Endodermal cell (in vitro differentiated cells): Measurements from ENCODE around the gene ABCA2. TPM values are rescaled to one million over a fixed set of nuclear protein-coding genes. Genes with fewer than 3 reads are reported as not detected.

Source experiments
- DNase-seq: peaks from one replicate; pipeline ENCODE4 v3.0.0-alpha.2; 2017
- H3K27ac ChIP-seq: 2 replicates; pipeline ENCODE4 v1.5.1; 2013; ENCODE audit warnings: mild to moderate bottlenecking, low read depth, low read length, moderate library complexity
- H3K27me3 ChIP-seq: 2 replicates; pipeline ENCODE4 v1.6.1; 2013; ENCODE audit warnings: mild to moderate bottlenecking, low read length, moderate library complexity; ENCODE audit not compliant: insufficient read depth, control insufficient read depth, poor library complexity, severe bottlenecking
- H3K36me3 ChIP-seq: 2 replicates; pipeline ENCODE4 v1.7.0; 2013; ENCODE audit warnings: mild to moderate bottlenecking, low read length, moderate library complexity; ENCODE audit not compliant: control insufficient read depth, insufficient read depth
- H3K4me1 ChIP-seq: one replicate; pipeline ENCODE4 v1.7.0; 2013; ENCODE audit warnings: low read length; ENCODE audit not compliant: control insufficient read depth, insufficient read depth
- H3K4me3 ChIP-seq: 2 replicates; pipeline ENCODE4 v1.5.1; 2013; ENCODE audit warnings: mild to moderate bottlenecking, low read length, moderate library complexity
- H3K9ac ChIP-seq: 2 replicates; pipeline ENCODE4 v1.6.1; 2013; ENCODE audit warnings: mild to moderate bottlenecking, low read length, moderate library complexity; ENCODE audit not compliant: poor library complexity, severe bottlenecking; ENCODE audit errors: extremely low read depth
- H3K9me3 ChIP-seq: 2 replicates; pipeline ENCODE4 v1.6.1; 2013; ENCODE audit warnings: mild to moderate bottlenecking, low read length, moderate library complexity; ENCODE audit not compliant: control insufficient read depth
- H3K27ac Mint-ChIP-seq: 2 replicates; pipeline ENCODE4 v1.8.0; 2020; ENCODE audit warnings: mixed read lengths
- H3K27me3 Mint-ChIP-seq: 2 replicates; pipeline ENCODE4 v1.8.0; 2021; ENCODE audit warnings: mild to moderate bottlenecking, mixed read lengths; ENCODE audit not compliant: insufficient read depth
- H3K36me3 Mint-ChIP-seq: 2 replicates; pipeline ENCODE4 v1.8.0; 2020; ENCODE audit warnings: low read depth, mixed read lengths
- H3K4me1 Mint-ChIP-seq: 2 replicates; pipeline ENCODE4 v1.8.0; 2020; ENCODE audit warnings: mixed read lengths
- H3K4me3 Mint-ChIP-seq: 2 replicates; pipeline ENCODE4 v1.8.0; 2020; ENCODE audit warnings: mild to moderate bottlenecking, moderate library complexity, mixed read lengths
- H3K9me3 Mint-ChIP-seq: 2 replicates; pipeline ENCODE4 v1.8.0; 2020; ENCODE audit warnings: mild to moderate bottlenecking, mixed read lengths
- WGBS, 2 experiments: methylation state at CpG; one replicate each; pipeline versions ENCODE4 v1.1.5 to v1.1.7; 2013; ENCODE audit warnings: missing lambda C conversion rate in 2 of 2, mixed read lengths in 1 of 2; ENCODE audit not compliant: insufficient coverage in 1 of 2, insufficient read length in 1 of 2; 5-methylcytosine and 5-hydroxymethylcytosine counted together
- total RNA-seq, 2 donors: library from RNA; stranded (reverse); fragmentation: NEBNext Ultra II Directional in 1 of 2; extraction: Animal tissue kit (Norgen Biotek cat#: 25700) in 1 of 2; gene quantifications; 2 replicates in 1 of 2; 3 replicates in 1 of 2; pipeline ENCODE4 v1.2.1, GENCODE V29; 2021
- TF ChIP-seq, protein P1 (sequence below): fragments of 200-600 bp; sonication (generic); conservative IDR thresholded peaks from 2 replicates; pipeline ENCODE4 v1.5.0; 2021; ENCODE audit warnings: antibody characterized with exemption, mild to moderate bottlenecking

ABCA2 gene
- total RNA-seq, 2 donors from 2014 or later = 21.5 to 30.0 TPM

DNA sequence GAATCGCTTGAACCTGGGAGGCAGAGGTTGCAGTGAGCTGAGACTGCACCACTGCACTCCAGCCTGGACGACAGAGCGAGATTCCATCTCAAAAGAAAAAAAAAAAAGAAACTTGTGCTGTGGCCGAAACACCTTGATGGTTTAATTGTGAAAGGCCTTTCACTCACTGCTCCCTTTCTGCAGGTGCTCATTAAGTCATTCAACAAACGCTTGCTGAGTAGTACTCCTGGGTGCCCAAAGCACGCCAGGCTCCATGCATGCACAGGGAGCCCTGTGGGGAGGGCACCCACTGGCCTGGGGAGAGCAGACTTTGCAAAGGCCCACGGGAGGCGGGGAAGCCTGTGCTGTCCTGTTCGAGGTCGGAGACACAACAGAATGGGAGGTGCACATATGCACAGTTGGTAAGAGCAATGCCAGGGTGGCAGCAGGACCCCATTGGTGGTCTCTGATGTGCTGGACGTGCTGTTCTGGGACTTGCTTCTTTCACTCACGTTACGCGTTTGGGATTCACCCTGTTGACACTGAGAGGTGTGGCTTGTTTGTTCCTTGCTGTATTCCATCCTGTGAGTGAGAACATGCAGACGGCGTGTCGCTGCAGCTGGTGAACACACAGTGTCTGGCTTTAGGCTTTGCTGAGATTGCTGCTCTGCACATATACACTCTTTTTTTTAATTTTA is 28.8 kb upstream of the ABCA2 start:
- no peak overlapping the region for H3K4me3 ChIP-seq
- no peaks in the 10 kb centered on the region for H3K9me3 Mint-ChIP-seq
- H3K4me3 Mint-ChIP-seq = no peak overlapping the region
- H3K4me1 Mint-ChIP-seq = peaks cover 2% of the 10 kb centered on the region
- no peak overlapping the region for H3K27ac Mint-ChIP-seq
- H3K36me3 Mint-ChIP-seq = no peaks in the 10 kb centered on the region
- H3K27me3 Mint-ChIP-seq = peaks cover 24% of the 10 kb centered on the region
- H3K36me3 ChIP-seq = no peaks in the 10 kb centered on the region
- TF ChIP-seq, protein P1, sequence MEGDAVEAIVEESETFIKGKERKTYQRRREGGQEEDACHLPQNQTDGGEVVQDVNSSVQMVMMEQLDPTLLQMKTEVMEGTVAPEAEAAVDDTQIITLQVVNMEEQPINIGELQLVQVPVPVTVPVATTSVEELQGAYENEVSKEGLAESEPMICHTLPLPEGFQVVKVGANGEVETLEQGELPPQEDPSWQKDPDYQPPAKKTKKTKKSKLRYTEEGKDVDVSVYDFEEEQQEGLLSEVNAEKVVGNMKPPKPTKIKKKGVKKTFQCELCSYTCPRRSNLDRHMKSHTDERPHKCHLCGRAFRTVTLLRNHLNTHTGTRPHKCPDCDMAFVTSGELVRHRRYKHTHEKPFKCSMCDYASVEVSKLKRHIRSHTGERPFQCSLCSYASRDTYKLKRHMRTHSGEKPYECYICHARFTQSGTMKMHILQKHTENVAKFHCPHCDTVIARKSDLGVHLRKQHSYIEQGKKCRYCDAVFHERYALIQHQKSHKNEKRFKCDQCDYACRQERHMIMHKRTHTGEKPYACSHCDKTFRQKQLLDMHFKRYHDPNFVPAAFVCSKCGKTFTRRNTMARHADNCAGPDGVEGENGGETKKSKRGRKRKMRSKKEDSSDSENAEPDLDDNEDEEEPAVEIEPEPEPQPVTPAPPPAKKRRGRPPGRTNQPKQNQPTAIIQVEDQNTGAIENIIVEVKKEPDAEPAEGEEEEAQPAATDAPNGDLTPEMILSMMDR = no peak
- no peaks in the 10 kb centered on the region for H3K9me3 ChIP-seq
- H3K27me3 ChIP-seq = peaks cover 32% of the 10 kb centered on the region
- 92 to 93% methylated on average over 10 to 17 of the region's 17 CpGs for WGBS, 2 experiments
- DNase-seq = no peak
- no peaks in the 10 kb centered on the region for H3K4me1 ChIP-seq
- no peak overlapping the region for H3K9ac ChIP-seq
- H3K27ac ChIP-seq = no peak overlapping the region

GRCh38 chr9:137055385-137056364 is 27.6 kb upstream of the ABCA2 start:
- DNase-seq = no peak
- H3K27ac ChIP-seq = no peak overlapping the region
- no peaks in the 10 kb centered on the region for H3K36me3 Mint-ChIP-seq
- H3K4me3 Mint-ChIP-seq = no peak overlapping the region
- H3K9me3 Mint-ChIP-seq = no peaks in the 10 kb centered on the region
- 78 to 87% methylated on average over 18 to 28 of the region's 28 CpGs for WGBS, 2 experiments
- H3K36me3 ChIP-seq = no peaks in the 10 kb centered on the region
- H3K27me3 ChIP-seq = peaks cover 44% of the 10 kb centered on the region
- peaks cover 2% of the 10 kb centered on the region for H3K4me1 Mint-ChIP-seq
- no peaks in the 10 kb centered on the region for H3K4me1 ChIP-seq
- H3K27me3 Mint-ChIP-seq = peaks cover 31% of the 10 kb centered on the region
- no peak overlapping the region for H3K27ac Mint-ChIP-seq
- no peak overlapping the region for H3K4me3 ChIP-seq
- TF ChIP-seq, protein P1 = no peak
- no peaks in the 10 kb centered on the region for H3K9me3 ChIP-seq
- H3K9ac ChIP-seq = no peak overlapping the region

DNA sequence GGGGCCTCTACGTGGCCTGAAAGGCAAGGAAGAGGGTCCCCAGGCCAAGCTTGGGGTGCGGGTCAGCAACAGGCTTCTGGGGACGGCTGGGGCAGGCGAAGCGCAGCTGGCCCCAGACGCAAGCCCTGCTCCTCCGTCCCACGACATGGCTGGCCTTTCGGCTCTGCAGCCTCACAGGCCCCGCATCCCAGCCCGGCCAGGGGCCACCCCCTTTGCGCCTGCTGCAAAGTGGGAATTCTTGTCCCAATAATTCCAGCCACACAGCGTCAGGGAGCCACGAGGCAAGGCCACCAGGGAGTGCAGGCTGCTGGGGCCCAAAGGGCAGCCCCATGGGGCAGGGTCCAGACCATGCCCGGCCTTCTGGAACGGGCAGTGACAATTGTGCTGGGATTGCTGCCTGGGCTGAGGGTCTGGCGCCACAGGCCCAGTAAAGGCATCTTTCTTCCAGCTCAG is 26.9 kb upstream of the ABCA2 start:
- H3K4me1 Mint-ChIP-seq = peaks cover 2% of the 10 kb centered on the region

More for the DNA sequence above, 26.9 kb upstream of the ABCA2 start:
- Mint-ChIP-seq H3K9me3 (no peaks in the 10 kb centered on the region), H3K4me3 (peak overlapping the region; percentile 40), H3K36me3 (no peaks in the 10 kb centered on the region), H3K27me3 (peaks cover 38% of the 10 kb centered on the region), H3K27ac (no peak overlapping the region)
- Histone ChIP-seq H3K27me3 (peaks cover 52% of the 10 kb centered on the region), H3K27ac (no peak overlapping the region), H3K9ac (no peak overlapping the region), H3K9me3 (no peaks in the 10 kb centered on the region), H3K4me1 (no peaks in the 10 kb centered on the region), H3K4me3 (no peak overlapping the region), H3K36me3 (no peaks in the 10 kb centered on the region)
- TF ChIP-seq, protein P1 = no peak
- no peak for DNase-seq
- 90 to 93% methylated on average over 14 to 17 of the region's 17 CpGs for WGBS, 2 experiments
